ENCODE results near the gene SPTBN1.

GRCh38 chr2:54526226-54526879 is 70.2 kb downstream of the SPTBN1 start:
- no peak for TF ChIP-seq EZH2phosphoT487 (IDR thresholded peaks at IDR 0.05; ENCODE audit: insufficient read depth, low read depth)
- TF ChIP-seq EZH2 (IDR thresholded peaks at IDR 0.05; ENCODE audit: insufficient read depth, poor library complexity, severe bottlenecking), result no peak

Data from GM23248 (cell line).